GM23338 (cell line): ENCODE results near the gene SORCS3. TPM values are rescaled to one million over a fixed set of nuclear protein-coding genes. Genes with fewer than 3 reads are reported as not detected.

Experiments used
- ATAC-seq: fragments of 200-7000 bp; cut with Tn5 transposase; 3 replicates; pipeline ENCODE4 v1.9.1; 2020
- DNase-seq: peaks from one replicate; pipeline ENCODE4 v3.0.0-alpha.2; 2015; ENCODE audit warnings: low spot score
- H2AFZ ChIP-seq: fragments of 200-600 bp; sonication (generic); 2 replicates; pipeline ENCODE4 v1.8.0; 2016; ENCODE audit warnings: antibody characterized with exemption, mild to moderate bottlenecking, moderate library complexity
- H3F3A ChIP-seq: fragments of 200-600 bp; sonication (generic); replicated peaks from 2 replicates; pipeline ENCODE4 v1.8.0; 2017; ENCODE audit warnings: antibody characterized with exemption, mixed run types, low read depth
- H3K27ac ChIP-seq: fragments of 200-600 bp; sonication (generic); 2 replicates; pipeline ENCODE4 v1.6.1; 2016; ENCODE audit warnings: low read depth
- H3K27me3 ChIP-seq: fragments of 200-600 bp; sonication (generic); 2 replicates; pipeline ENCODE4 v1.8.0; 2016; ENCODE audit warnings: mild to moderate bottlenecking, mixed run types, moderate library complexity; ENCODE audit not compliant: insufficient read depth
- H3K36me3 ChIP-seq: fragments of 200-600 bp; sonication (generic); 2 replicates; pipeline ENCODE4 v1.8.0; 2016; ENCODE audit warnings: mild to moderate bottlenecking; ENCODE audit not compliant: insufficient read depth
- H3K4me1 ChIP-seq: fragments of 200-600 bp; sonication (generic); 2 replicates; pipeline ENCODE4 v1.8.0; 2016; ENCODE audit warnings: mild to moderate bottlenecking, moderate library complexity; ENCODE audit not compliant: insufficient read depth
- H3K4me2 ChIP-seq: fragments of 200-600 bp; sonication (generic); 2 replicates; pipeline ENCODE4 v1.7.1; 2017; ENCODE audit warnings: mixed run types
- H3K4me3 ChIP-seq: fragments of 200-600 bp; sonication (generic); 2 replicates; pipeline ENCODE4 v1.6.1; 2016; ENCODE audit warnings: mixed run types
- H3K79me2 ChIP-seq: fragments of 200-600 bp; sonication (generic); replicated peaks from 2 replicates; pipeline ENCODE4 v1.8.0; 2017; ENCODE audit warnings: mild to moderate bottlenecking; ENCODE audit not compliant: insufficient read depth
- H3K9me2 ChIP-seq: fragments of 200-600 bp; sonication (generic); 2 replicates; pipeline ENCODE4 v1.8.0; 2017; ENCODE audit not compliant: insufficient read depth
- H4K20me1 ChIP-seq: fragments of 200-600 bp; sonication (generic); replicated peaks from 2 replicates; pipeline ENCODE4 v1.8.0; 2017; ENCODE audit warnings: mild to moderate bottlenecking; ENCODE audit not compliant: insufficient read depth
- H3K27ac Mint-ChIP-seq: 2 replicates; pipeline ENCODE4 v1.8.0; 2020; ENCODE audit warnings: inconsistent platforms, mild to moderate bottlenecking, moderate library complexity, mixed read lengths
- H3K27me3 Mint-ChIP-seq: 3 replicates; pipeline ENCODE4 v1.8.0; 2022; ENCODE audit warnings: low read depth, mild to moderate bottlenecking, moderate library complexity, mixed read lengths, inconsistent platforms; ENCODE audit not compliant: insufficient read depth, poor library complexity
- H3K36me3 Mint-ChIP-seq: 3 replicates; pipeline ENCODE4 v1.8.0; 2021; ENCODE audit warnings: low read depth, mild to moderate bottlenecking, inconsistent platforms, moderate library complexity, mixed read lengths
- H3K4me1 Mint-ChIP-seq: 3 replicates; pipeline ENCODE4 v1.8.0; 2020; ENCODE audit warnings: mild to moderate bottlenecking, inconsistent platforms, mixed read lengths
- H3K4me3 Mint-ChIP-seq: 3 replicates; pipeline ENCODE4 v1.8.0; 2021; ENCODE audit warnings: moderate library complexity, mild to moderate bottlenecking, inconsistent platforms, mixed read lengths
- H3K9me3 Mint-ChIP-seq: 3 replicates; pipeline ENCODE4 v1.8.0; 2020; ENCODE audit warnings: moderate library complexity, mild to moderate bottlenecking, inconsistent platforms, mixed read lengths
- CREB1 ChIP-seq: fragments of 250-450 bp; sonication (Bioruptor Pico); IDR thresholded peaks from 2 replicates; pipeline ENCODE4 v1.5.0; 2020; ENCODE audit warnings: low read depth, mild to moderate bottlenecking, moderate library complexity
- EZH2 ChIP-seq: fragments of 200-600 bp; sonication (generic); IDR thresholded peaks from one replicate; pipeline ENCODE4 v1.8.0; 2017; ENCODE audit warnings: antibody characterized with exemption, mild to moderate bottlenecking, low read depth; ENCODE audit not compliant: unreplicated experiment
- EZH2phosphoT487 ChIP-seq: fragments of 200-600 bp; sonication (generic); IDR thresholded peaks from one replicate; pipeline ENCODE4 v1.8.1; 2018; ENCODE audit warnings: antibody characterized with exemption; ENCODE audit not compliant: unreplicated experiment
- JUNB ChIP-seq: IDR thresholded peaks from one replicate; pipeline ENCODE4 v1.6.1; 2016; ENCODE audit warnings: antibody characterized with exemption; ENCODE audit not compliant: unreplicated experiment
- NANOG ChIP-seq: IDR thresholded peaks from 2 replicates; pipeline ENCODE4 v1.6.1; 2016; ENCODE audit warnings: antibody characterized with exemption, borderline replicate concordance
- STAT1 ChIP-seq: IDR thresholded peaks from one replicate; pipeline ENCODE4 v1.6.1; 2016; ENCODE audit warnings: antibody characterized with exemption; ENCODE audit not compliant: unreplicated experiment
- ZNF114 ChIP-seq: fragments of 250-450 bp; sonication (Bioruptor Pico); IDR thresholded peaks from 2 replicates; pipeline ENCODE4 v1.5.0; 2020; ENCODE audit warnings: mild to moderate bottlenecking, moderate library complexity
- ZNF331 ChIP-seq: fragments of 250-450 bp; sonication (Bioruptor Pico); IDR thresholded peaks from 2 replicates; pipeline ENCODE4 v1.5.0; 2020; ENCODE audit warnings: low read depth, mild to moderate bottlenecking, moderate library complexity
- ZNF462 ChIP-seq: fragments of 250-450 bp; sonication (Bioruptor Pico); IDR thresholded peaks from 2 replicates; pipeline ENCODE4 v1.5.0; 2020; ENCODE audit warnings: mild to moderate bottlenecking, moderate library complexity
- polyA plus RNA-seq: library from polyadenylated mRNA; unstranded; fragments of >200 nt; fragmentation: Nextera tagmentation; extraction: Ambion mirVana; gene quantifications from 2 replicates; pipeline ENCODE4 v1.2.1, GENCODE V29; 2016
- total RNA-seq: library from RNA; depleted of rRNA; stranded (reverse); fragments of >200 nt; shearing (Covaris generic); gene quantifications from 2 replicates; pipeline ENCODE4 v1.2.3, GENCODE V29; 2014
- TF ChIP-seq, protein P1 (sequence below), 2 experiments: fragments of 200-600 bp in 1 of 2; sonication (generic) in 1 of 2; conservative IDR thresholded peaks; 2 replicates each; pipeline versions ENCODE4 v1.5.1 to v1.6.1; 2016 to 2017; ENCODE audit warnings: antibody characterized with exemption in 2 of 2, low read depth in 2 of 2, mild to moderate bottlenecking in 2 of 2, moderate library complexity in 1 of 2

The SORCS3 gene
- total and polyA plus RNA-seq, 2 experiments from 2014 or later, result 0.37 to 1.4 TPM

- no peaks in the 10 kb centered on the region for H4K20me1 ChIP-seq
- Mint-ChIP-seq H3K27me3 (peaks cover 1% of the 10 kb centered on the region), H3K27ac (no peak overlapping the region), H3K9me3 (no peaks in the 10 kb centered on the region), H3K4me1 (no peaks in the 10 kb centered on the region; the same call in 2 of the 3 replicates), H3K4me3 (no peak overlapping the region), H3K36me3 (no peaks in the 10 kb centered on the region)
- no peak overlapping the region for H3K4me2 ChIP-seq
- no peak overlapping the region for H3K4me3 ChIP-seq
- H3K36me3 ChIP-seq, result no peaks in the 10 kb centered on the region
- H3K9me2 ChIP-seq, result no peaks in the 10 kb centered on the region
- H3K27me3 ChIP-seq, result no peaks in the 10 kb centered on the region
- no peak overlapping the region for H2AFZ ChIP-seq
- no peak overlapping the region for H3K27ac ChIP-seq
- DNase-seq, result no peak
- ATAC-seq, result no peak
- TF ChIP-seq ZNF462 (CRISPR knock-in tag) (no peak), JUNB (no peak), NANOG (no peak), STAT1 (no peak), EZH2phosphoT487 (no peak), CREB1 (CRISPR knock-in tag) (no peak), ZNF331 (CRISPR knock-in tag) (no peak), ZNF114 (no peak), EZH2 (no peak)
- TF ChIP-seq, protein P1, sequence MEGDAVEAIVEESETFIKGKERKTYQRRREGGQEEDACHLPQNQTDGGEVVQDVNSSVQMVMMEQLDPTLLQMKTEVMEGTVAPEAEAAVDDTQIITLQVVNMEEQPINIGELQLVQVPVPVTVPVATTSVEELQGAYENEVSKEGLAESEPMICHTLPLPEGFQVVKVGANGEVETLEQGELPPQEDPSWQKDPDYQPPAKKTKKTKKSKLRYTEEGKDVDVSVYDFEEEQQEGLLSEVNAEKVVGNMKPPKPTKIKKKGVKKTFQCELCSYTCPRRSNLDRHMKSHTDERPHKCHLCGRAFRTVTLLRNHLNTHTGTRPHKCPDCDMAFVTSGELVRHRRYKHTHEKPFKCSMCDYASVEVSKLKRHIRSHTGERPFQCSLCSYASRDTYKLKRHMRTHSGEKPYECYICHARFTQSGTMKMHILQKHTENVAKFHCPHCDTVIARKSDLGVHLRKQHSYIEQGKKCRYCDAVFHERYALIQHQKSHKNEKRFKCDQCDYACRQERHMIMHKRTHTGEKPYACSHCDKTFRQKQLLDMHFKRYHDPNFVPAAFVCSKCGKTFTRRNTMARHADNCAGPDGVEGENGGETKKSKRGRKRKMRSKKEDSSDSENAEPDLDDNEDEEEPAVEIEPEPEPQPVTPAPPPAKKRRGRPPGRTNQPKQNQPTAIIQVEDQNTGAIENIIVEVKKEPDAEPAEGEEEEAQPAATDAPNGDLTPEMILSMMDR (conservative IDR thresholded peaks at IDR 0.05; ENCODE audit: low read depth in 2 of 2), result no peak
- no peaks in the 10 kb centered on the region for H3F3A ChIP-seq
- H3K79me2 ChIP-seq, result no peaks in the 10 kb centered on the region
- no peaks in the 10 kb centered on the region for H3K4me1 ChIP-seq
Measured at GRCh38 chr10:104895541-104895940, 254.5 kb downstream of the SORCS3 start.
